ENCODE results near the gene PHF2.

PHF2 gene

DNA sequence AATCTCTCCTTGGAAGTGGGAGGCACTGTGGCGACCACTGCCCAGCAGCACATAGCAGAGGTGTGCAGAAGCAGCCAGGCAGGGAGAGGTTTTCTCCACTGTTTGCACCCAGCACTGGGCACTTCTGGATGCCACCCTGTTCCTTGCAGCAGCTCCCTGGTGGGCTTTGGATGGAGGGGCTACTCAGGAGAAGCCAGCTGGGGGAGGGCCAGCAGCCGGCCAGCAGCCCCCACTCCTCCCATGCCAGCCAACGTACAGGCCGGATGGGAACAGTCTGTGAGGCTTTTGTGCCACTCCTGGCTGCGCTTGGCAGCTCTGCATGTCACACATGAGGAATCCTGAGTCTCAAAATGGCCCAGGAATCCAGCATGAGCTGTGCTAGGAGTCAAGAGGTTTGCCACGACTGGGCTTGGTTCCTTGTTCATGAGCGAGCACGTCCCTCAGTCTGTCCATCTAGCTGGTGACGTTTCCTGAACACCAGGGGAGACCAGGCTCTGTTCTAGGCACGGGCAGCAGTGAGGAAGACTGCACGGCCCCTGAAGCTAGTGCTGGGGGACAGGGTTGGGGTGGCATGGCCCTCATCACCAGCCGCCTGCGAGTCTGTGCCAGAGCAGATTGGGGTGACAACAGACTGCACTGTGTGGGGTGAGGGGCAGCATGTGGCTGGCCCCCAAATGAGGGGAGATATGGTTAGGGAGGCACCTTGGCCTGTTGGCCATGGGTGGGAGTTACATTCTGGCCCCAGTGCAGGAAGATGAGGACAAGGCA lies 10.1 kb downstream of the PHF2 start:
- DNase-seq (ENCODE audit: low read depth in 2 of 3, low spot score in 1 of 3) = no peak

DNA sequence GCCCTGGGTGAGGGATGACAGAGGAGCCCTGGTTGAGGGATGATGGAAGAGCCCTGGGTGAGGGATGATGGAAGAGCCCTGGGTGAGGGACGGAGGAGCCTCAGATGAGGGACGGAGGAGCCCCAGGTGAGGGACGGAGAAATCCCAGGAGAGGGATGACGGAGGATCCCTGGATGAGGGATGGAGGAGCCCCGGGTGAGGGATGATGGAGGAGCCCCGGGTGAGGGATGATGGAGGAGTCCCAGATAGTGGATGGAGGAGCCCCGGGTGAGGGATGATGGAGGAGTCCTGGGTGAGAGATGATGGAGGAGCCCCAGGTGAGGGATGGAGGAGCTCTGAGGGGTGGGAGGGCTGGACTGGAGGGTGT lies 10.9 kb downstream of the PHF2 start:
- no peak for DNase-seq (ENCODE audit: low read depth in 2 of 3, low spot score in 1 of 3)

DNA sequence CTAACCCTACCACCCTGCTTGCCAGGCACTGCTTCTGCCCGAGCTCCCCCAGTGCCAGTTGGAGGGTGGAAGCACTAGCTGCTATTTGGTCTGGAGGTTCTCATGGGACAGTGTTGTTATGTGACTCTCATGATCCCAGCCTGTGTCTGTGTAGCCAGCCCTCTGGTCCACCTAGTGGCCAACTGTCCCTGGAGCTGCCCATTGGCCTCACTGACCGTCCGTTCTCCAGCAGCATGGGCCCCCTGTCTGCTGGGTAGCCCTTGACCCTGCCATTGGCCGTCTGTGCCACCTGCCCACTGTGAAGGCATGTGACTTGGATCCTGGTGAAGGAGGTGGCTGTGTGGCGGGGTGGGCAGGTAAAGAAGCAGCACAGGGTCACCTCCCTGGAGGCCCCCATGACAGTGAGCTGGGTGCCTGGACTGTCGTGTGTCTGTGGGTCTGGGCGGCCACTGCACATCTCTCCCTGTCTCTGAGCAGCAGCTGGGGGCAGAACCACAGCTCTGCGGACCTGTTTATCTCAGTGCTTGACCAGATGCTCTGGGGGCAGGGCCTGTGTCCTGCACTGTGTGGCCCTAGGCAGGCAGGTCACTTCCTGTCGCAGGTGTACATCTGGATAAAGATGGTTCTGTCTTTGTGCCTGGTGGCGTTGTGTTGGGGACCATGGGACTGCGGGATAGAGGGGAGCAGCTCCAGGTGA lies 11.4 kb downstream of the PHF2 start:
- no peak for DNase-seq (ENCODE audit: low read depth in 2 of 3, low spot score in 1 of 3)

DNA sequence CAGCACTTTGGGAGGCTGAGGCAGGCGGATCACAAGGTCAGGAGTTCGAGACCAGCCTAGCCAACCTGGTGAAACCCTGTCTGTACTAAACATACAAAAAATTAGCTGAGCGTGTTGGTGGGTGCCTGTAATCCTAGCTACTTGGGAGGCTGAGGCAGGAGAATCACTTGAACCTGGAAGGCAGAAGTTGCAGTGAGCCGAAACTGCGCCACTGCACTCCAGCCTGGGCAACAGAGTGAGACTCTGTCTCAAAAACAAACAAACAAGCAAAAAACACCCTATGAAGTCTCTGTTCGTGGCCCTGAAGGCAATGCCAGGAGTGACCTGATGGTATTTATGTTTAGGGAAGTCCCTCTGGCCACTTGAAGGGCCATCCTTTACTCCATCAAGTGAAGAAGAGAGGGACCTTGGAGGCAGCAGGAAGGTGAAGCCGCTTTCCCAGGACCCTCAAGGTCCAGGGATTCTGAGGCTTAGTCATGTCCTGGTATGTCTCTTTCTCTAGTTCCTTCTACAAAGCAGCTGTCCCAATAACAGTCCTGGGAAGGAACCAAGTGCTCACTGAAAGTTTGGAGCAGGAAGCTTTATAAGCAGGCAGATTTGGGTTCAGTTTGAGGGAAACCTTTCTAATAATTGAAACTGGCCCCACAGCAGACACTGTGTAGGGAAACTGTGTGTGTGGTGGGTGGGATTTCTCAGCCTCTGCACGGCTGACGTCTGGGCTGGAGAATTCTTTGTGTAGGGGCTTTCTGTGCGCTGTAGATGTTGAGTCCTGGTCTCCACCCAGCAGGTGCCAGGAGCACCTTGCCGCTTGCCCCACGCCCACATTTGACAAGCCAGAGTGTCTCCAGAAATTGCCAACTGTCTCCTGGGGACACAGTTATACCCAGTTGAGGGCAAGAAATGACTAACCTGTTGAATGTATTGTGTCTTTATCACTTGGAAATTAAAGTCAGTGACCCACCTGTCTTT lies 12.5 kb downstream of the PHF2 start:
- DNase-seq (ENCODE audit: low read depth in 2 of 3, low spot score in 1 of 3) = no peak

DNA sequence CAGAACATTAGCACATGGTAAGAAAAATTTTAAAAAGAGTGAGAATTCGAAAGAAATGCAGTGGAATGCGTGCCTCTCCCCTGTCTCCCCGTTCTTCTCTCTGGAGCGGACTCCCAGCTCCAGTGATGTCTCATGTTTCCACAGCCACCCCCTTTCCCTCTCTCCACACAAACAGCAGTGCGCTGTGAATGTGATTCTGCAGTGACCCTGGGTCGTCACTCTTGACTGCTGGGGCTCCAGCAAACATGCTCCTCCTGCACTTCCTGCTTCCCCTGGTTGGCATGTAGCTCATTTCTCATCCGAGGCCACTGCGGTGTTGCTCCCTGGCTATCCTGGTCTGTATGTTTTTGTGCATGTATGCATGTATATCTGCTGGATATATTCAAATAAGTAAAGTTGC lies 13.3 kb downstream of the PHF2 start:
- no peak for DNase-seq (ENCODE audit: low read depth in 2 of 3, low spot score in 1 of 3)

DNA sequence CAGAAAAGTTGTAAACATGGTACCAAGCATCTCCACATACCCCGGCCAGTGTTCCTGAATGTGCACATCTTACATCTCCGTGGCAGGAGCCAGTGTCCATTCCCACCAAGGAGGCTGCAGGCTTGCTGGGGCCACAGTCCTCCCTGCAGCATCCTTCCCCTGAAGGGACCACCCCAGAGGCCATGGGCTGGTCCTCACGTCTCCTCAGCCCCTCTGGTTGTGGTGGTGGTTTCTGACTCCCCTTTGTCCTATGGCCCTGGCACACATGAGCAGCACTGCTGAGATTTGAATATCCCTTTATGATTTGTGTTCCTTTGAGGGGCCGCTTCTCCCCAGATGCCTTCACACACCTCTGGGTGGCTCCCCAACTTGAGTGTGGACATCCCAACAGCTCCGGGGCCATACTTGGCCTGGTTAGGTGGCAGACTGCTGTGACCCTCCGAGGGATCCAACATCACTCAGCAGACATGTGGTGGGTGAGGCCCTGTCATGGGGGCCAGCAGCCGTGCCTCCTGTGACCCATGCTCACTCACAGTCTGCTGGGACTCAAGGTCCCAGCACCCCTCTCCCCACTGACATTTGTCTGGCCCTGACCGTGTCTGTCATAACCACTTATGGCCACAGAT lies 14.3 kb downstream of the PHF2 start:
- no peak for DNase-seq (ENCODE audit: low read depth in 2 of 3, low spot score in 1 of 3)

DNA sequence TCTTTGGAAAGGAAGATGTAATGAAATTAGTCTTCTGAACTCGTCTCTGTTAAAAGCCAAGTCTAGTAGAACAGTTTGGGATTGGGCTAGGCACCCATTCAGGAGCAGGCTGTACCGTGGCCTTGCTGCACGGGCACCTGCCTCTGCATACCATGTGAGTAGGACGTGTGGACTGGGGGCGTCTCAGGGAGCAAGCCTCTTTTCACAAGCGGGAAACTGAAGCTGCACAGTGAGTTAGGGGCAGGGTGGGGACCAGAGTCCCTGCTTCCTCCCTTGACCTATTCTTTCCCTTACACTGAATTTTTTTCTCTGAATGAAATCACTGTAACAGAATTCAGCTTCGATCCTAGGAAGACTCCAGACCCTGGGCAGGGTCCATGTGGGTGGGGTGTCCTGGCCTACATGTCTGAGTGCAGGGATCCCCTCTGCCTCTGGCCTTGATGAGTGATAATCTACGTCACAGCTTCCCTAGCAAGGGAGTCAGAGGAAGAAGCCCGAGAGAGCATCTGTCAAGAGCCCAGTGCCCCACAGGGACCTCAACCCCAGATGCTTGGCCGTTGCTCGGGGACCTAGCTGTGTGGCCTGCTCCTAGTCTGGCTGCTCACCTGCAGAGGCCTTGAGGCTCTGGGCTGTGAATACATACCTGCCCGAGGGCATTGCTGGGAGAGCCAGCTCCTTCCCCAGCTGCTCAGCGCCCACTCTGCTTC lies 15.1 kb downstream of the PHF2 start:
- no peak for DNase-seq (ENCODE audit: low read depth in 2 of 3, low spot score in 1 of 3)

DNA sequence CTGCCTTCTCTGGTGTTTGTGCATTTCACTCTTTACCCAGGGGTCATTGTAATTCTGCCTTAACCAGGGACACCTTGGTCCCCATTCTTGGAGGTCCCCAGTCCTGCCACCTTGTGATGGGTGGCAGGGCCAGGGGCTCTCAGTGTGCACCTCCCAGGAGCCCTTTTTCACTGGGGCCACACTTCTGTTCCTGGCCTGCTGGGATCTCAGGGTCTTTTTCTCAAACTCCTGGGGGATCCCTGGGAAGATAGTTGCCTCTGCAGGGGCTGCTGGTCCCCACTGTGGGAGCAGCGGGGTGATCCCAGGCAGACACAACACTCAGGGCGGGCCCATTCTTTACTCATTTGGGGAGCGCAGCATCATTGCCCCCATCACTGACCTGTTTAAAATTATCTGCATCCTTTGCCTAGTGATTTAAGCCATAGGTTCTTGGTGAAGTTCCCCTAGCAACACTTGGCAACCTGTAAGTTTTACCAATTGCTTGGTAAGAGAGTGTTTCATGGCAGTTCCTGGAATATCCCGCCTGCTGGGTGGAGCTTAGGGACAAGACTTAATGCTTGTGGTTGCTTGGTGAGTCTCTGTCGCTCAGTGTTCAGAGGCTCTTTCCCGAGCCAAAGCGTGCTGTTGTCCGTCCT lies 15.7 kb downstream of the PHF2 start:
- DNase-seq (ENCODE audit: low read depth in 2 of 3, low spot score in 1 of 3) = no peak

DNA sequence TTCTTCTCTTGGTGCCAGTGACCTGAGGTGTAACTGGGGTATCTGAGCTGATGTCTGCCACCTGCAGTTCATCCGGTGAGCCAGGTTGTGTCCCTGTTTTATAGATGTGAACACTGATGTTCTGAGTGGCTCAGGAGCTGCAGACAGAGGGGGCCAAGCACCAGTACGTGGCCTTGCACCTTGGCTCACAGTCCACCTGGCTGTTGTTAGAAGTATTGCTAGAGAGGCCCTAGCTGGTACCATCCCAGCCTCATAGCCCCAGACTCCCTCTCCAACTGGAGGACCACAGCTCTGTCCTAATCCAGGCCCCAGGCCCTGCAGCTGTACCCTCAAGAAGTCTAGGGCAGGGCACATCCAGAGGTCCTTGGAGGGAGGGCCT lies 16.2 kb downstream of the PHF2 start:
- DNase-seq (ENCODE audit: low read depth in 2 of 3, low spot score in 1 of 3) = no peak

DNA sequence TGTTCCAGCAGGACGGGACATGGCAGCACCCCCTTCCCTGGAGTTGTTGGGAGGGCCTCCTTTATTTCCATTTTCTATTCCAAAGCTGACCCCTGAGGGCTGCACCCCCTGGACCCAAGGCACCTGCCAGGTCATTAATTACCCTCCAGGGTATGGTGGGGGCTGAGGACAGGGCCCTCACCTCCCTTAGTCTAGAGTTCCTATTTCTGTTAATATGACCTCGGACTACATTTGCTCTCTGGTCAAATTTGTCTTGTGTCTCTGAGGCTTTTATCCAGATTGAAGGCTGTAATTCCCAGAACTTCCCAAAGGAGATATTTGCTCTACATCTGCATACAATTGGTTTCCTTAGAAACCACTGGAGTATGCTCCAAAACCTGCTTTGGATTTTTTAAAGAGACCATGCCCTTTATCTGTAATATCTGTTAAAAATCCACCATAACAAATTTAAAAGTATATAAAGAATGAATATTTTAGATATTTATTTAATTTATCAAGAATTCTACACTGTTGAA lies 16.8 kb downstream of the PHF2 start:
- no peak for DNase-seq (ENCODE audit: low read depth in 2 of 3, low spot score in 1 of 3)

DNA sequence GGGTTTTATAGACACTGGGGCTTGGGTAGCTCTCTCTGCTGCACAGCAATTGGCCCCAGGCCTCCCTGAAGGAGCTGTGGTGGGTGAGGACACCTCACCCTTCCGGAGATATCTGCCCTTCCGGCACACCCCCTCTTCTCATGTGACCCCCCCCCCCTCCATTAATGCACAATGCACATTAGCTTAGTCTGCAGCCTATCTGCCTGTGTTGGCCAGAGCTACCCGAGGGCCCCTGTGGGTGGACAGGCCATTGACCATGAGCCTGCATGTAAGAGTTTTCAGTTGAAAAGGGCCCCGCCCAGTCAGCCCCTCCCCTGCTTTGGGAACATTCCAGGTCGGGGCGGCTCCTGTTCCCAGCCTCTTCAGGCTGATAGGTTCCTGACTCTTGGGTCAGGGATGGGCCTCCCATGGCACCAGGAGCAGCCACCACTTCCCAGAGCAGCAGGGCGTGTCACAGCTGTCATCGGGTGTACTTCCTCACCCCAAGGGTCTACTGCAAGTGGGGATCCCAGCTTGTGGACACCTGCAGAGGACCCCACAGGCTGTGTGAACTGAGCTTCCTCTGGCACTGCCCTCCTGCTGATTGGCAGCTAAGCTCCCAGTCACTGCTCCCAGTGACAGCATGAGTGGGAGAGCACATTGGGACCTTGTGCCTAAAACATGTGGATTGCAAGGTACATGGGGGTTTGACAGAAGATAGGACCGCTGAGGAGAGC lies 17.8 kb downstream of the PHF2 start:
- no peak for DNase-seq (ENCODE audit: low read depth in 2 of 3, low spot score in 1 of 3)

DNA sequence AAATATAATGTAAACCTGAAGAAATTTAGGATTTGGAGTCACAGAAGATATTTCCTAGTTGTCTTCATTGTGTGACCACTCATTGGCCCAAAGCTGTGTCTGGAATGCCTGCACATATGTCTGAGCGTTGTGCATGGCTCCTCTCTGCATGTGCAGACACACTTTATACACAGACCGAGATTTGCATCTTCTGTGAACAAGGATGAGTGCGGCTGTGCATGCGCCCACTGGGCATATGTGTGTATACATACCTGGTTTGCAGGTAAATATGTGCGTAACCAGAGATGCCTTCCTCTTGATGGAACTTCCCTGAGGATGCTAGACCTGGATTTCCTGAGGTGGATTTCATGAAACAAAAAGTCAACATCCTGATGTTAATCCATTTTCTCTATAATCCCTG lies 19.1 kb downstream of the PHF2 start:
- no peak for DNase-seq (ENCODE audit: low read depth in 2 of 3, low spot score in 1 of 3)

DNA sequence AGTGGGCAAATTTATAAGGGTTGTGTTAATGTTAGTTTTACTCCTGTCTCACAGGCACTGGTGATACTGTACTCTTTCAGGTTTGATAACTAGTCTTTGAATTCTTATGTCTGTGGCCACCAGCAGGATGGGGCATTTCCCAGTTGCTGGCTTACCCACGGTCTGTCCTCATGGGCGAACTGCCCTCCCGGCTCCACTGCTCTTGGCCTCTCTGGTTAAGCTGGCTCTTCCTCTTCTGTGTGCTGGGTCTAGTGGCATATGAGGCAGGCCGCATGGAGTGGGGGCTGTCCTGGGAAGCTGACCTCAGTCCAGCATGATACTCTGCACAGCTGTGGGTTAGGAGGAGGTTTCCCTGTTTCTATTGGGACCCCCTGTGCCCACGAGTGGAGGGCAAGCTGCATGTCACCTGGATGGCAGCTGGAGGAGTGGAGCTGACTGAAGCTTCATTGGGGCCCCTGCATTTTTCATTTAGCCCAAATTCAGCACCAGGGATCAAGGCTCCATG lies 19.5 kb downstream of the PHF2 start:
- DNase-seq (ENCODE audit: low read depth in 2 of 3, low spot score in 1 of 3) = no peak

DNA sequence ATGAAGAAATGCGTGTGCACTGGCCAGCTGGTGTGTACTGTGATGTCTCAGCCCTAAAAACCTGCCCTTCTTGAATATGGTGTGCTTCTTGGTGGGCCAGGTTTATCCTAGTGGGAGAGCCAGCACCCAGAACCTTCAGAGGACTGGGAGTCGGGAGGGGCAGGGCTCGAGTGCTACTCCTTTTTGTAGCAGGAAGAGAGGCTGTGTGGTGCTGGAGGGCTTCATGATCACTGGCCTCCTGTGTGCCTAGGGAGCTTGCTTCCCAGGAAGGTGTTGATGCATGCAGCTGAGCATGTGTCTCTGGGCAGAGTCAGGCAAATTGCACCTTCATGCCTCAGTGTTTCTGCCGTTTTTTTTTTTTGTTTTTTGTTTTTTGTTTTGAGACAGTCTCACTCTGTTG lies 20.0 kb downstream of the PHF2 start:
- DNase-seq (ENCODE audit: low read depth in 2 of 3, low spot score in 1 of 3) = no peak

DNA sequence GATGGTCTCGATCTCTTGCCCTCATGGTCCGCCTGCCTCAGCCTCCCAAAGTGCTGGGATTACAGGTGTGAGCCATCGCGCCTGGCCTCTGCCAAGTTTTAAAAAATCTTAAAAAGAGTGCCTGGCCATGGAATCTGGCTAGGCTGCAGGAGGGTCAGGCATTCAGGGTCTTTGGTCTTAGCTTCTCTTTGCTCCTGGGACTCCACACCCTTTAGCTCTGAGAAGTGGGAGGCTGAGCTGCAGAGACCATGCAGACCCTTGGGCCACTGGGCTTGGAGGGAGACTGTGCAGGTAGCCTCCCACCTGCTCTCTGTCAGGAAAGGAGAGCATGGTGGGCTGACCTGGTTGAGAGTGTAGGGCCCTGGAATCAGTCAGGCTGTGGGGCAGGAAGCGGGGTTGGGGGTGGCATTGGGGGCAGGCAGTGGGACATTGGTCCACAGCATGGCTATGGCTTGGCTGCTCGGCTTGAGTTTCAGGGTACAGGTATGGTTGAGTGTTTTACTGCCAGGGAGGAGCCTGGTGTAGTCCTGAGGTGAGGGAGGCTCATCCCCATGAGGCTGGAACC lies 20.8 kb downstream of the PHF2 start:
- no peak for DNase-seq (ENCODE audit: low read depth in 2 of 3, low spot score in 1 of 3)

DNA sequence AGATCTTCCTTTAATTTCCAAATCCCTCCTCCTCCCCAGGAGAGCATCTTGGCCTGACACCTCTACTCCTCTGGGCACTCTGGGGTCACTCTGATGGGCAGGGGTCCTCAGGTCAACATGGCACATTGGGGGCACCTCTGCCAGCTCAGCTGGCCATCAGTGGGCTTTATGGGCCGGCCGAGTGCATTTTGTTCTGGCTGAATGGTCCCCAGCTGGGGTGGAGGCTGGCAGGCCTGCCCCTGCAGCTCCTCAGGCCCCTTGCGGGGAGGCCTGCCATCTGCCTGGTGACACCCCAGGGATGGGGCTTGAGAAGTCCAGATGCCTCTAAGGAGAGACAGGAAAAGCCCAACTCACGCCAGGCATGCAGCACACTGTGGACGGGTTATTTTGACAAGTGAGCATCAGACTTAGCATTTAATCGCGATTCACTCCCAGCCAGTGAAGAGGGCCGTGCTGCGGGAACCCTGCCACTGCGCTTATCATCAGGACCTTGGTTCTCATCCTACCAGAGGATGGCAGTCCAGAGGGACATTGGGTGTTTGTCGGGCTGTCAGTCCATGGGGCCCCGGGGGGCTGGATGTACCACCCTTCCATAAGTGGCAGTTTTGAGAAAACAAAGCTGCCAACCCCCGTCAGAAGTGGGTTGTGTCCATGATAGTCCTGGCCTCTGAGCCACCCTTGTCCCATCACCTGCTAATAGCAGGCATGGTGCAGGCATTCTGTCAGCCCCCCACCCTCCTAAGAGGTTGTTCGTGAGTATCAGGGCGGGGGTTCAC lies 21.7 kb downstream of the PHF2 start:
- DNase-seq (ENCODE audit: low read depth in 2 of 3, low spot score in 1 of 3) = no peak

DNA sequence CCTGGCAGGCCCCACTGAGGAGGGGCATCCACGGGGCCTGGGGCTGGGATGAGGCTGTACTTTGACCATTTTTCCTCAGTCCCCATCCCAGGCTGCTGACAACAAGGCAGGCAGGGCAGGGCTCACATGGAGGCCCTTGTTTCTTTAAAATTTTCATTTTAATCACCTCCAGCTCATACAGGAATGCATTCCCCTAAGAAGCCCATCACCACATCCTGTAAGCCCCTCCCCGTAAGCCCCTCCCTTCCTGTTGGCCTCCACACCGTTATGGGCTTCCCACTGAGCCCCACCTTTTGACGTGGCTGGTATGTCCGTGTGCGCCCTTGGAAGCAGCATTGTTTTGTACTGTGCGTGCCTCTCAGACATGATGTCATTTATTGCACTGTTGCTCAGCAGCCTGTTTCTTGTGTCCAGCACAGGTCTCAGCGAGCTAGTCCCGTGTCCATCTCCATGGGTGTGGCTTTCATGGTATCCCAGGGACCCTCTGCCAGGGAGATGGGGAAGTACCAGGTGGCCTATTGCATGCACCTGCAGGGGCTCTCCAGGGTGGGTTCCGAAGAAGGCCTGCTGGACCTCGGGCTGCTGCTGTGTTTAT lies 22.4 kb downstream of the PHF2 start:
- no peak for DNase-seq (ENCODE audit: low read depth in 2 of 3, low spot score in 1 of 3)
